Activated B cell treated with CpG ODN at 0.5 μM for 24 hours (primary cell): ENCODE measurements around the gene GPR18. TPM values are rescaled to one million over a fixed set of nuclear protein-coding genes. Genes with fewer than 3 reads are reported as not detected.
A peak's percentile ranks its signal among the peaks of the same experiment; 100 is the strongest.

Source experiments
- ATAC-seq: fragments of 200-7000 bp; cut with Tn5 transposase; one replicate; pipeline ENCODE4 v1.10.0; 2021; ENCODE audit warnings: low read depth, mild to moderate bottlenecking, moderate library complexity
- CTCF ChIA-PET: fragments of 350-600 bp; sonication (Branson Sonifier 250); formaldehyde crosslinking; loops from one replicate; lab custom pipeline; 2021; ENCODE audit warnings: antibody characterized with exemption; lab: Charles Lee
- POLR2A ChIA-PET: fragments of 350-600 bp; sonication (Branson Sonifier 250); formaldehyde crosslinking; loops from one replicate; lab custom pipeline; 2021; ENCODE audit warnings: antibody characterized with exemption; lab: Charles Lee
- DNase-seq: peaks from one replicate; pipeline ENCODE4 v3.0.0; 2022
- H3K27ac Mint-ChIP-seq: one replicate; pipeline ENCODE4 v1.8.0; 2020; ENCODE audit warnings: mixed read lengths
- H3K27me3 Mint-ChIP-seq: one replicate; pipeline ENCODE4 v1.8.0; 2021; ENCODE audit warnings: mixed read lengths
- H3K36me3 Mint-ChIP-seq: one replicate; pipeline ENCODE4 v1.8.0; 2021; ENCODE audit warnings: low read depth, mixed read lengths
- H3K4me1 Mint-ChIP-seq: one replicate; pipeline ENCODE4 v1.8.0; 2021; ENCODE audit warnings: mixed read lengths
- H3K4me3 Mint-ChIP-seq: one replicate; pipeline ENCODE4 v1.8.0; 2020; ENCODE audit warnings: mild to moderate bottlenecking, mixed read lengths
- H3K9me3 Mint-ChIP-seq: one replicate; pipeline ENCODE4 v1.8.0; 2020; ENCODE audit warnings: mixed read lengths
- intact Hi-C: fragments of 100-400 bp; cut with micrococcal nuclease; formaldehyde crosslinking; loops from one replicate; pipeline ENCODE4 v1.15.1; 2024
- total RNA-seq: library from RNA; stranded (reverse); gene quantifications from 2 replicates; pipeline ENCODE4 v1.2.3, GENCODE V29; 2022
- TF ChIP-seq, protein P1 (sequence below): fragments of 200-600 bp; IDR thresholded peaks from one replicate; pipeline ENCODE4 v1.8.0; 2022; ENCODE audit warnings: antibody characterized with exemption, mild to moderate bottlenecking

GPR18 gene
- total RNA-seq, 1 donor from 2014 or later, result 29.0 TPM

DNA sequence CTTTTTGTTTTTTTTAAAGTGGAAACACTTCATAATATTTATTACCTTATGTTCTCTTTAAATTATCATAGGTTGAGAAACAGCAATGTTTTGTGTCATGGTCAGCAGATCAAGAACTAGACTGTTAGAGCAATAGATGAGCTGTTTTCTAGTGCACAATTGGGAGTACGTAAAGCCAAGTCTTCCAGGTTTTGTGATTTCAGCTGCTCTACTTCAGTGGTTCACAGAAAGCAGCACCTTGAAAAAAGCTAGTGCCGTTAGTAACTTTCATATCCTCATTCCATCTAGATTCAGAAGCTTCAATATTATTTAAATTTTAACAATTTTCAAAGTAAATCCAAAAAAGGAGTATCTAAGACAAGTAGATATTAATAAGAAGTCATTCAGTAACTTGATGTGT lies 1.9 kb downstream of the GPR18 start:
- ChIA-PET POLR2A (interaction anchor here (0.5 to 4.7 kb wide), 24 partner anchors 8 to 381 kb away, joined by 3 to 128 read pairs (median 4); partner anchors contain the start of gene UBAC2), CTCF (interaction anchor here (0.6 to 2.4 kb wide), 10 partner anchors 9 to 387 kb away, joined by 3 to 18 read pairs (median 6); partner anchors contain the start of gene UBAC2)
- Mint-ChIP-seq H3K36me3 (peaks cover 43% of the 10 kb centered on the region), H3K27me3 (no peaks in the 10 kb centered on the region), H3K4me1 (peaks cover 75% of the 10 kb centered on the region), H3K4me3 (peak overlapping the region; percentile 85), H3K9me3 (no peaks in the 10 kb centered on the region), H3K27ac (peak overlapping the region; percentile 87)
- intact Hi-C loops, result loop anchor here (5.0 kb wide), 1 partner anchor 246 kb away; the partner anchor contains the start of gene TM9SF2
- ATAC-seq, result peak; percentile 47
- no peak for DNase-seq
- TF ChIP-seq, protein P1, sequence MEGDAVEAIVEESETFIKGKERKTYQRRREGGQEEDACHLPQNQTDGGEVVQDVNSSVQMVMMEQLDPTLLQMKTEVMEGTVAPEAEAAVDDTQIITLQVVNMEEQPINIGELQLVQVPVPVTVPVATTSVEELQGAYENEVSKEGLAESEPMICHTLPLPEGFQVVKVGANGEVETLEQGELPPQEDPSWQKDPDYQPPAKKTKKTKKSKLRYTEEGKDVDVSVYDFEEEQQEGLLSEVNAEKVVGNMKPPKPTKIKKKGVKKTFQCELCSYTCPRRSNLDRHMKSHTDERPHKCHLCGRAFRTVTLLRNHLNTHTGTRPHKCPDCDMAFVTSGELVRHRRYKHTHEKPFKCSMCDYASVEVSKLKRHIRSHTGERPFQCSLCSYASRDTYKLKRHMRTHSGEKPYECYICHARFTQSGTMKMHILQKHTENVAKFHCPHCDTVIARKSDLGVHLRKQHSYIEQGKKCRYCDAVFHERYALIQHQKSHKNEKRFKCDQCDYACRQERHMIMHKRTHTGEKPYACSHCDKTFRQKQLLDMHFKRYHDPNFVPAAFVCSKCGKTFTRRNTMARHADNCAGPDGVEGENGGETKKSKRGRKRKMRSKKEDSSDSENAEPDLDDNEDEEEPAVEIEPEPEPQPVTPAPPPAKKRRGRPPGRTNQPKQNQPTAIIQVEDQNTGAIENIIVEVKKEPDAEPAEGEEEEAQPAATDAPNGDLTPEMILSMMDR, result no peak

DNA sequence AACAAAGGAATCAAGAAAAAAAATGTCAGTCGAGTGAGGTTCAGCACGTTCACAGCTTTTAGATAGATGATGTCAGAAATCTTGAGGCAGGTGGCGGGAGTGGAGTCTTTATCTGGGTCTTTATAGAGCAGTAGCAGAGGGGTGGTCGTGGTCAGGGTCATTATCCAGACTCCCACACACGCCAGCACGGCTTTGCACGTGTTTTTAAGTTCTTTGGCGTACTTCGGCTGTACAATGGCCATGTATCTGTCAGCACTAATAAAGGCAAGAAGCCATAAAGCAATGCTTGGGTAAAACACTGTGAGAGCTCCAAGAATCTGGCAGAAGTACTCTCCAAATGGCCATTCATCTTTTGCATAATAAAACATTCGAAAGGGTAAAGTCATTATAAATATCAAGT lies 2.9 kb downstream of the GPR18 start:
- POLR2A ChIA-PET, result interaction anchor here (0.7 to 4.7 kb wide), 6 partner anchors 12 to 241 kb away, joined by 3 to 128 read pairs (median 8); partner anchors contain the start of gene UBAC2
- CTCF ChIA-PET, result interaction anchor here (1.1 to 2.4 kb wide), 7 partner anchors 10 to 79 kb away, joined by 3 to 18 read pairs (median 10); partner anchors contain the start of gene UBAC2
- Mint-ChIP-seq H3K36me3 (peaks cover 45% of the 10 kb centered on the region), H3K4me3 (peak overlapping the region; percentile 35), H3K9me3 (no peaks in the 10 kb centered on the region), H3K27ac (peak overlapping the region; percentile 69), H3K4me1 (peaks cover 74% of the 10 kb centered on the region), H3K27me3 (no peaks in the 10 kb centered on the region)
- DNase-seq (no peak), ATAC-seq (no peak)
- intact Hi-C loops, result loop anchor here (1.0 to 5.0 kb wide), 2 partner anchors 19 to 247 kb away; partner anchors contain the start of gene TM9SF2
- TF ChIP-seq, protein P1, result no peak

DNA sequence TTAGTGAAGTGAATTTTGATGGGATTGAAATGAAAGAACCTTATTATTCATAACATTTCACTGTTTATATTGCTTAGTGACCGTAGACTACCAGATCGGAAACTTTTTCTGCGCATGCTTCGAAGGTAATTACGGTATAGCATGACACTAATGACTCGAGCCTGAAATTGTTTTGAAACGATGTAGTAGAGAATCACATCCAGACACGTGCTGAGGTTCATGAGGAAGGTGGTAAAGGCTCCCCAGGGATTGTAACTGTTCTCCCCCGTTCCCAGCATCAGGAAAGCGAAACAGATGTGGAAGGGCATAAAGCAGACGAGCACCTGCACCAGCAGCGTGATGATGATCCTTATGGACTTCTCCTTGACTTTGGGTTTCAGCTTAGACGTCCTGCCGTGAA lies 3.3 kb downstream of the GPR18 start:
- Mint-ChIP-seq H3K4me3 (peak overlapping the region; percentile 25), H3K27ac (peak overlapping the region; percentile 69), H3K4me1 (peaks cover 74% of the 10 kb centered on the region), H3K9me3 (no peaks in the 10 kb centered on the region), H3K36me3 (peaks cover 45% of the 10 kb centered on the region), H3K27me3 (no peaks in the 10 kb centered on the region)
- ATAC-seq (no peak), DNase-seq (no peak)
- intact Hi-C loops, result loop anchor here (1.0 to 5.0 kb wide), 2 partner anchors 19 to 247 kb away; partner anchors contain the start of gene TM9SF2
- TF ChIP-seq, protein P1, result no peak
- POLR2A ChIA-PET, result interaction anchor here (1.9 to 4.7 kb wide), 3 partner anchors 23 to 55 kb away, joined by 11 to 128 read pairs (median 86); partner anchors contain the start of gene UBAC2
- CTCF ChIA-PET, result interaction anchor here (1.2 to 2.4 kb wide), 4 partner anchors 10 to 78 kb away, joined by 4 to 18 read pairs (median 12); partner anchors contain the start of gene UBAC2

DNA sequence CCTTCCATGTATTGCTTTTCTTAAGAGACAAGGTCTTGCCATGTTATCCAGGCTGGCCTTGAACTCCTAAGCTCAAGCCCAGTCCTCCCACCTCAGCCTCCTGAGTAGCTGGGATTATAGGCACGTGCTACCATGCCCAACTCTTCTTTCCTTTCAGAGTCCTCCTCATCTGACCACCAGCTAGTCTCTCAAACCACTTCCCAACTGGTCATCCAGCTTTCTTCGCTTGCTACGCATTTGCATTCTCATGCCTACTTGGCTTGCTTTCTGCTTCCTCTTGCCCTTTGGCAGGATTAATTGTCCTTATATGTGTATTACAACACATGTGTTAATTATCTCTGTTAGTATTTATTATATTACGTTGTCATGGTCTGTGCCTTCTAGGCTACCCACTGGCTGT lies 6.3 kb downstream of the GPR18 start:
- peak overlapping the region; percentile 64 for H3K27ac Mint-ChIP-seq
- DNase-seq (no peak), ATAC-seq (no peak)
- H3K27me3 Mint-ChIP-seq, result no peaks in the 10 kb centered on the region
- peaks cover 61% of the 10 kb centered on the region for H3K36me3 Mint-ChIP-seq
- peaks cover 4% of the 10 kb centered on the region for H3K9me3 Mint-ChIP-seq
- TF ChIP-seq, protein P1, result no peak
- H3K4me1 Mint-ChIP-seq, result peaks cover 56% of the 10 kb centered on the region
- H3K4me3 Mint-ChIP-seq, result no peak overlapping the region
- ChIA-PET CTCF (interaction anchor here (0.7 to 2.2 kb wide), 3 partner anchors 14 to 76 kb away, joined by 3 to 7 read pairs (median 6); no protein-coding TSS in a partner anchor), POLR2A (interaction anchor here (0.6 to 2.8 kb wide), 2 partner anchors 51 to 124 kb away, joined by 7 to 12 read pairs; partner anchors contain the start of gene UBAC2)
- intact Hi-C loops, result no loop called here
